Thoracic aorta (tissue), 2 donors: Measurements from ENCODE around the gene COL20A1. TPM values are rescaled to one million over a fixed set of nuclear protein-coding genes. Genes with fewer than 3 reads are reported as not detected.

ENCODE experiments used
- ATAC-seq: fragments of 150-250 bp; one replicate; pipeline ENCODE4 v1.8.0; 2017; ENCODE audit warnings: low read depth; ENCODE audit not compliant: insufficient number of reproducible peaks, low FRiP score
- DNase-seq: peaks from one replicate; pipeline ENCODE4 v3.0.0-alpha.2; 2020; ENCODE audit warnings: low spot score
- H3K27ac ChIP-seq, 2 donors: fragments of 200-600 bp; sonication (generic); 1 replicate in 1 of 2; 2 replicates in 1 of 2; pipeline ENCODE4 v1.5.1; 2016; ENCODE audit warnings: mild to moderate bottlenecking in 2 of 2, moderate library complexity in 2 of 2
- H3K27me3 ChIP-seq: fragments of 200-600 bp; sonication (generic); replicated peaks from 2 replicates; pipeline ENCODE4 v1.6.0; 2016; ENCODE audit warnings: mild to moderate bottlenecking; ENCODE audit not compliant: insufficient read depth
- H3K36me3 ChIP-seq: fragments of 200-600 bp; sonication (generic); one replicate; pipeline ENCODE4 v1.5.1; 2016
- H3K4me1 ChIP-seq, 2 donors: fragments of 200-600 bp; sonication (generic); 1 replicate in 1 of 2; 2 replicates in 1 of 2; pipeline versions ENCODE4 v1.5.1 to v1.6.0; 2016; ENCODE audit warnings: low read depth in 2 of 2, mild to moderate bottlenecking in 1 of 2; ENCODE audit not compliant: control insufficient read depth in 1 of 2
- H3K4me3 ChIP-seq: fragments of 200-600 bp; sonication (generic); 2 replicates; pipeline ENCODE4 v1.5.1; 2016; ENCODE audit warnings: mild to moderate bottlenecking
- H3K9me3 ChIP-seq: fragments of 200-600 bp; sonication (generic); 2 replicates; pipeline ENCODE4 v1.5.1; 2016
- CTCF ChIP-seq: fragments of 200-600 bp; sonication (generic); IDR thresholded peaks from one replicate; pipeline ENCODE4 v1.5.1; 2019; ENCODE audit warnings: antibody characterized with exemption
- total RNA-seq, 2 donors: library from RNA; depleted of rRNA; stranded (reverse); fragments of >200 nt; gene quantifications; one replicate each; pipeline versions ENCODE4 v1.1.0 to v1.2.3, GENCODE V29; 2016

Gene COL20A1
- total RNA-seq, 2 donors from 2014 or later: not detected

- H3K4me1 ChIP-seq: no peaks in the 10 kb centered on the region
- TF ChIP-seq CTCF: no peak
- no peaks in the 10 kb centered on the region for H3K27me3 ChIP-seq
- H3K4me3 ChIP-seq: no peak overlapping the region
- no peak overlapping the region for H3K27ac ChIP-seq
- ATAC-seq (no peak), DNase-seq (no peak)
- H3K36me3 ChIP-seq: no peaks in the 10 kb centered on the region
- H3K9me3 ChIP-seq: no peaks in the 10 kb centered on the region
Observed at GRCh38 chr20:63364801-63365585, 72.0 kb downstream of the COL20A1 start.

DNA sequence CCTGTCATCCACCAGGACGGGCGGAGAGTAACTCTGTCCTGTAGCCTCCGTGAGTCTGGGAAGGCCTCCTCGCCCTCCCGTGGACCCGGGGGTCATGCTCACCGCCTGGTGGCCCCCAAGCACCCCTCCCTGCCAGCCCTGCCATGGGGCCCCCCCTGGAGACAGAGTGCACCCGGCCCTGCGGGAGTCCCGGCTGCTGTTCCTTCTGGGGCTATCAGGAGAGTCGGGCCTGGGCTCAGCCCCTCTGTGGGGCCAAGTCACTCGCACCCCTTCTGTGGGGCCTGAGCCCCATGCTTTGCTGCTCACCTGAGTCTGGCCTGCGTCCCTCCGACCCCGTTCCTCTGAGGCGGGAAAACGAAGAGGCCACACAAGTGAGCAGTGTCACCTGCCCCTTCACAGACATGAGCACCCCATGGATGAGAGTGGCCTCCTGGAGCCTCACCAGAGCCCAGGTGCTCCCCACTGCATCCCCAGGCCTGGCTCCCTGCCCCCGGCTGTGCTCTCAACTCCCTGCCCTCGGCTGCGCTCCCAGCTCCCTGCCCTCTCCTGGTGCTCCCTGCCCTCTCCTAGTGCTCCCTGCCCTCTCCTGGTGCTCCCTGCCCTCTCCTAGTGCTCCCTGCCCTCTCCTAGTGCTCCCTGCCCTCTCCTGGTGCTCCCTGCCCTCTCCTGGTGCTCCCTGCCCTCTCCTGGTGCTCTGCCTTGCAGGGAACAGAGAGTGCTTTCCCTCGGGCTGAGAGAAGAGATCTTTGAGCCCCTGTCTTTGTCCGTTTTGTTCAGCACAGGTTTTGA, 72.8 kb downstream of the COL20A1 start:
- Histone ChIP-seq H3K27me3 (no peaks in the 10 kb centered on the region), H3K4me3 (no peak overlapping the region), H3K4me1 (no peaks in the 10 kb centered on the region), H3K9me3 (no peaks in the 10 kb centered on the region), H3K27ac (no peak overlapping the region), H3K36me3 (no peaks in the 10 kb centered on the region)
- TF ChIP-seq CTCF: no peak
- ATAC-seq (no peak), DNase-seq (no peak)

DNA sequence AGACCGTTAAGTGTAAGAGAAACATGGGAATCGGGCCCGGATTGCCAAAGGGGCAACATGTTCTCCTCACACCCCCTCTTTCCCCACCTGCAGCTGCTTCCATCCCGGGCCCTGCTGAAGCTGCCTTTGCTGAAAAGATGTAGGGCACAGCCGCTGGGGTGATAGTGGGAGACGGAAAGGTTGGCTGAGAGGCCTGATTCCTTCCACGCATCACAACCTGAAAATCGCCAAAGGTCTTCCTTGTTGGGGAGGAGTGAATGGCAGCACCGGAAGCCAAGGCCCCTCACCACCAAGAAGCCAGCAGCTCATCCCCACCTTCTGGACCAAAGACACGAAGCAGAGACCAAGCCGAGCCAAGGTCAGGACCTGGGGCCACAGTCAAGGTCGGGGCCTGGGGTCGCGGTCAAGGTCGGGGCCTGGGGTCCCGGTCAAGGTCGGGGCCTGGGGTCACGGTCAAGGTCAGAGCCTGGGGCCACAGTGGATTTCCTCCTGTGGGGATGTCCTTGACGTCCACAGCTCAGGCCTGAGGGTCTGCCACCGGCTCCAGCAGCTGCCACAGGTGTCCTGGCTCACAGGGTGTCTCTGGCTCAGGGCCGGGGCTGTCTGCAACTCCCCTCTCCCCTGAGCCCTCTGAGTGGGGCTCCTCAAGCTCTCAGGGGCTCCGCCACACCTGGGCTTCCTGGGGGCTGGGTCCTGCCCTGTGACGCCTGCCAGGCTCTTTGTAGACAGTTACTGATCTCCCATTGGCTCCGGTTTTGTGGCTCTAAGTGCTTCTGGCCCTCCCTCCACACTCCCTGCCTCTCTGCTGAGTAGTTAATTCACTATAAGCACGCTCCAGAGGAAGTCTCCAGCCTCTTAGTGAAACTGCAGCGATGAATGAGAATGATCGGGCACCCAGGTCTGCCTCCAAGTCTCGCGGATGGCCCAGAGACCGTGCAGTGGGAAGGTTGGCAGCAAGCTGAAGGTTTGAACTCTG, 73.7 kb downstream of the COL20A1 start:
- no peak overlapping the region for H3K27ac ChIP-seq
- no peak for TF ChIP-seq CTCF
- DNase-seq (no peak), ATAC-seq (no peak)
- no peaks in the 10 kb centered on the region for H3K9me3 ChIP-seq
- H3K4me3 ChIP-seq: no peak overlapping the region
- H3K27me3 ChIP-seq: no peaks in the 10 kb centered on the region
- no peaks in the 10 kb centered on the region for H3K36me3 ChIP-seq
- H3K4me1 ChIP-seq: no peaks in the 10 kb centered on the region

DNA sequence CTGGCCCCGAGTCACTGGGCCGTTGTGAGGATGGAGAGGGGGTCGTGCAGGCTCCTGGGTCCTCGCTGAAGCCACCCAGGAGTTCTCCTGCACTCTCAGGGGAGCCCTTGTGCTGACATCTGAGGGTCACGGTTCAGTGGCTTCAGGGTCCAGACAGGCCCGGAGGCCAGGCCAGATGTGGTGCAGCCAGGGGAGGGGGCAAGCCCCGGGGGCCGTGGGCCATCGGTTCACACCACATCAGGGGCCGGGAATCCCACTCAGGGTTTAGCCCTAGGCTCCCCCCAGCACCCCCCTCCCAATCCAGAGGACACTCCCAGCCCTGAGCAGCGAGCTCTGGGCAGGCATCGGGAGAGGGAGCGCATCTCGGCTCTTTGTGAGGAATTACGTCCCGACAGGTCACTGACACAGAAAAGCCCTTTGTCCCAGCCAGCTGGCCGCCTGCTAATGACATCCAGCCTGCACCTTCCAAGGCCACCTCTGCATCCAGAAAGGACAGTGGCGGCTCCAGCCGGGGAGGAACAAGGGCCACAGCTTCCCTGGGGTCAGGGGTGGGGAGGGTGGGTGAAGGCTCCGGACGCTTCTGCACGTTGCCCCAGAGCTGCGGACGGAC, 74.6 kb downstream of the COL20A1 start:
- DNase-seq: no peak
- no peak for TF ChIP-seq CTCF
- no peaks in the 10 kb centered on the region for H3K4me1 ChIP-seq
- H3K27ac ChIP-seq: no peak overlapping the region
- H3K4me3 ChIP-seq: no peak overlapping the region
- no peaks in the 10 kb centered on the region for H3K27me3 ChIP-seq
- ATAC-seq: no peak
- no peaks in the 10 kb centered on the region for H3K9me3 ChIP-seq
- H3K36me3 ChIP-seq: no peaks in the 10 kb centered on the region
